ENCODE results near the gene RIMBP2.

DNA sequence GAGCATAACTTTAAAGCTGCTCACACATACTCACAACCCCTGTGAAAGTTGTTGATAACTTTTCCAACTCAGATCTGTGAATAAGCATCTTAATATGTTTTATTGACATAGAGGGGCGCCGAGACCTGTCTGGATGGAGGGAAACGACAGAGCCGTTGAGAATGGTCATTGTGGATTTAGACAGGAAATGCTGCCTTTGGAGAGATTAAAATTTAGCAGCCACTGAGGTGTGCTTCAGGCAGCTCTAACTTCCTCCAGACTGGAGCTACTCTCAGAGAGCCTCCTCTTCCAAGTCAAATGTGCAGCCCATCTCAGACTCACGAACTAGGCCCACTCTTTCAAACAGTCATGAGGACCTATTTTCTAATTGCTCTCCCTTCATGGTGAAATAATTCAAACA is 90.9 kb downstream of the RIMBP2 start:
- TF ChIP-seq, protein P1, sequence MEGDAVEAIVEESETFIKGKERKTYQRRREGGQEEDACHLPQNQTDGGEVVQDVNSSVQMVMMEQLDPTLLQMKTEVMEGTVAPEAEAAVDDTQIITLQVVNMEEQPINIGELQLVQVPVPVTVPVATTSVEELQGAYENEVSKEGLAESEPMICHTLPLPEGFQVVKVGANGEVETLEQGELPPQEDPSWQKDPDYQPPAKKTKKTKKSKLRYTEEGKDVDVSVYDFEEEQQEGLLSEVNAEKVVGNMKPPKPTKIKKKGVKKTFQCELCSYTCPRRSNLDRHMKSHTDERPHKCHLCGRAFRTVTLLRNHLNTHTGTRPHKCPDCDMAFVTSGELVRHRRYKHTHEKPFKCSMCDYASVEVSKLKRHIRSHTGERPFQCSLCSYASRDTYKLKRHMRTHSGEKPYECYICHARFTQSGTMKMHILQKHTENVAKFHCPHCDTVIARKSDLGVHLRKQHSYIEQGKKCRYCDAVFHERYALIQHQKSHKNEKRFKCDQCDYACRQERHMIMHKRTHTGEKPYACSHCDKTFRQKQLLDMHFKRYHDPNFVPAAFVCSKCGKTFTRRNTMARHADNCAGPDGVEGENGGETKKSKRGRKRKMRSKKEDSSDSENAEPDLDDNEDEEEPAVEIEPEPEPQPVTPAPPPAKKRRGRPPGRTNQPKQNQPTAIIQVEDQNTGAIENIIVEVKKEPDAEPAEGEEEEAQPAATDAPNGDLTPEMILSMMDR (conservative IDR thresholded peaks at IDR 0.05; ENCODE audit: low read depth, low read length) = no peak
- no peak for TF ChIP-seq EZH2 (IDR thresholded peaks at IDR 0.05; ENCODE audit: borderline replicate concordance, low read depth, low read length, poor library complexity, severe bottlenecking)
